Measurements from ENCODE around the gene ALLC. TPM values are rescaled to one million over a fixed set of nuclear protein-coding genes. Genes with fewer than 3 reads are reported as not detected.

Gene ALLC
- total RNA-seq, 1 donor from 2014 or later, result not detected

- H3K4me3 ChIP-seq (ENCODE audit: low read depth, low read length), result no peak overlapping the region
- no peak for DNase-seq (ENCODE audit: low read depth)
- no peak for TF ChIP-seq CTCF (conservative IDR thresholded peaks at IDR 0.05; ENCODE audit: low read depth, low read length)
These were observed 14.4 kb upstream of the ALLC start for GRCh38 chr2:3643371-3644245.

- no peak for TF ChIP-seq CTCF (conservative IDR thresholded peaks at IDR 0.05; ENCODE audit: low read depth, low read length)
- no peak overlapping the region for H3K4me3 ChIP-seq (ENCODE audit: low read depth, low read length)
- DNase-seq (ENCODE audit: low read depth), result no peak
These were observed 13.8 kb upstream of the ALLC start for GRCh38 chr2:3644246-3644525.

- no peak for TF ChIP-seq CTCF (conservative IDR thresholded peaks at IDR 0.05; ENCODE audit: low read depth, low read length)
- no peak for DNase-seq (ENCODE audit: low read depth)
- H3K4me3 ChIP-seq (ENCODE audit: low read depth, low read length), result no peak overlapping the region
These were observed 13.0 kb upstream of the ALLC start for GRCh38 chr2:3644891-3645605.

GRCh38 chr2:3645745-3646389 lies 12.1 kb upstream of the ALLC start:
- no peak for DNase-seq (ENCODE audit: low read depth)
- no peak overlapping the region for H3K4me3 ChIP-seq (ENCODE audit: low read depth, low read length)
- TF ChIP-seq CTCF (conservative IDR thresholded peaks at IDR 0.05; ENCODE audit: low read depth, low read length), result no peak

GRCh38 chr2:3646446-3646845 lies 11.6 kb upstream of the ALLC start:
- TF ChIP-seq CTCF (conservative IDR thresholded peaks at IDR 0.05; ENCODE audit: low read depth, low read length), result no peak
- no peak overlapping the region for H3K4me3 ChIP-seq (ENCODE audit: low read depth, low read length)

GRCh38 chr2:3647246-3647645 lies 10.8 kb upstream of the ALLC start:
- no peak for DNase-seq (ENCODE audit: low read depth)
- no peak overlapping the region for H3K4me3 ChIP-seq (ENCODE audit: low read depth, low read length)
- TF ChIP-seq CTCF (conservative IDR thresholded peaks at IDR 0.05; ENCODE audit: low read depth, low read length), result no peak

More at GRCh38 chr2:3646446-3646845, 11.6 kb upstream of the ALLC start:
- DNase-seq (ENCODE audit: low read depth), result no peak
